NB4 (cell line): ENCODE data around the gene HP1BP3.

Experiments
- CTCF ChIP-seq: IDR thresholded peaks from one replicate; pipeline ENCODE4 v1.5.1; 2012; ENCODE audit warnings: low read depth, low read length
- POLR2A ChIP-seq: IDR thresholded peaks from 2 replicates; pipeline ENCODE4 v1.6.1; 2011; ENCODE audit warnings: mild to moderate bottlenecking; ENCODE audit not compliant: insufficient read length; ENCODE audit errors: extremely low read depth
- TF ChIP-seq, protein P1 (sequence below): IDR thresholded peaks from 2 replicates; pipeline ENCODE4 v1.6.1; 2011; ENCODE audit warnings: low read depth, low read length

GRCh38 chr1:20695515-20695914 is 91.6 kb downstream of the HP1BP3 start:
- TF ChIP-seq CTCF (no peak), POLR2A (no peak)
- TF ChIP-seq, protein P1, sequence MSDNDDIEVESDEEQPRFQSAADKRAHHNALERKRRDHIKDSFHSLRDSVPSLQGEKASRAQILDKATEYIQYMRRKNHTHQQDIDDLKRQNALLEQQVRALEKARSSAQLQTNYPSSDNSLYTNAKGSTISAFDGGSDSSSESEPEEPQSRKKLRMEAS, result no peak
